CD4-positive, alpha-beta T cell (primary cell): Measurements from ENCODE around the gene PTGES3L. TPM values are rescaled to one million over a fixed set of nuclear protein-coding genes. Genes with fewer than 3 reads are reported as not detected.

Source experiments
- ATAC-seq: fragments of 200-7000 bp; cut with Tn5 transposase; one replicate; pipeline ENCODE4 v1.10.0; 2022; ENCODE audit warnings: mild to moderate bottlenecking; ENCODE audit not compliant: poor library complexity
- CTCF ChIA-PET: fragments of 350-600 bp; sonication (Branson Sonifier 250); formaldehyde crosslinking; loops from one replicate; lab custom pipeline; 2021; ENCODE audit warnings: antibody characterized with exemption, inconsistent platforms; lab: Charles Lee
- POLR2A ChIA-PET: fragments of 350-600 bp; sonication (Branson Sonifier 250); formaldehyde crosslinking; loops from one replicate; lab custom pipeline; 2021; ENCODE audit warnings: antibody characterized with exemption, inconsistent platforms; lab: Charles Lee
- DNase-seq, 14 experiments: peaks; one replicate each; pipeline ENCODE4 v3.0.0-alpha.2; 2013 to 2020; ENCODE audit warnings: mixed read lengths in 2 of 14
- H3K27ac ChIP-seq, 2 donors: one replicate each; pipeline versions ENCODE4 v1.5.1 to v1.7.0; 2013; ENCODE audit warnings: low read length in 2 of 2, low read depth in 1 of 2, mild to moderate bottlenecking in 1 of 2
- H3K27me3 ChIP-seq, 2 experiments: 1 replicate in 1 of 2; 2 replicates in 1 of 2; pipeline versions ENCODE4 v1.6.1 to v1.7.0; 2013; ENCODE audit warnings: low read length in 2 of 2, control low read depth in 1 of 2, mild to moderate bottlenecking in 1 of 2, moderate library complexity in 1 of 2; ENCODE audit not compliant: insufficient read depth in 2 of 2, control insufficient read depth in 1 of 2
- H3K36me3 ChIP-seq: one replicate; pipeline ENCODE4 v1.6.1; 2013; ENCODE audit warnings: low read length, control low read depth; ENCODE audit not compliant: insufficient read depth
- H3K4me1 ChIP-seq: one replicate; pipeline ENCODE4 v1.6.1; 2013; ENCODE audit warnings: low read length, control low read depth; ENCODE audit not compliant: insufficient read depth
- H3K4me3 ChIP-seq: one replicate; pipeline ENCODE4 v1.5.1; 2013; ENCODE audit warnings: mild to moderate bottlenecking, low read length, moderate library complexity
- H3K9me3 ChIP-seq, 2 experiments: 1 replicate in 1 of 2; 2 replicates in 1 of 2; pipeline versions ENCODE4 v1.6.1 to v1.7.0; 2013; ENCODE audit warnings: low read length in 2 of 2, mild to moderate bottlenecking in 2 of 2, control low read depth in 1 of 2, moderate library complexity in 1 of 2; ENCODE audit not compliant: control insufficient read depth in 1 of 2, insufficient read depth in 1 of 2
- H3K27ac Mint-ChIP-seq: one replicate; pipeline ENCODE4 v1.8.0; 2020; ENCODE audit warnings: mixed read lengths
- H3K27me3 Mint-ChIP-seq: one replicate; pipeline ENCODE4 v1.8.0; 2021; ENCODE audit warnings: mixed read lengths
- H3K36me3 Mint-ChIP-seq: one replicate; pipeline ENCODE4 v1.8.0; 2021; ENCODE audit warnings: low read depth, mixed read lengths
- H3K4me1 Mint-ChIP-seq: one replicate; pipeline ENCODE4 v1.8.0; 2021; ENCODE audit warnings: low read depth, mixed read lengths
- H3K4me3 Mint-ChIP-seq: one replicate; pipeline ENCODE4 v1.8.0; 2020; ENCODE audit warnings: mild to moderate bottlenecking, mixed read lengths
- H3K9me3 Mint-ChIP-seq: one replicate; pipeline ENCODE4 v1.8.0; 2020; ENCODE audit warnings: mixed read lengths
- CTCF ChIP-seq: fragments of 200-600 bp; IDR thresholded peaks from one replicate; pipeline ENCODE4 v1.8.0; 2022; ENCODE audit warnings: antibody characterized with exemption, mild to moderate bottlenecking
- intact Hi-C, 2 experiments: fragments of 100-400 bp; cut with DNase I in 1 of 2; cut with micrococcal nuclease in 1 of 2; formaldehyde crosslinking; loops; one replicate each; pipeline versions ENCODE4 v1.15.1 to v1.9.0; 2023 to 2025; cut with DNase I, micrococcal nuclease
- total RNA-seq, 174 experiments: library from RNA in 2 of 174; stranded (reverse) in 2 of 174; gene quantifications; one replicate each; pipeline ENCODE4 v1.2.3 and lab custom pipeline; 2021 to 2026

Gene PTGES3L
- total RNA-seq, 2 experiments from 2014 or later = 0.20 TPM; not detected in 1

- POLR2A ChIA-PET = no interaction called here
- H3K27ac Mint-ChIP-seq = no peak overlapping the region
- CTCF ChIA-PET = no interaction called here
Observed at GRCh38 chr17:42967925-42968324, 12.0 kb downstream of the PTGES3L start.

GRCh38 chr17:42964161-42964932 lies 15.5 kb downstream of the PTGES3L start, which contains the start of gene AARSD1:
Gene AARSD1 (minus strand): TSS chr17:42964454. CDS start chr17:42964440, 14 bp downstream.
- H3K27ac ChIP-seq = peak within 1 kb of the TSS; percentile 38 to 54
- no peaks in the 10 kb centered on the region for H3K27me3 ChIP-seq
- ATAC-seq = peak; percentile 98
- no peaks in the 10 kb centered on the region for H3K9me3 ChIP-seq
- no peak for TF ChIP-seq CTCF
- ChIA-PET CTCF (interaction anchor here (0.8 to 1.0 kb wide), 2 partner anchors 16 to 34 kb away, joined by 3 to 9 read pairs; partner anchors contain the start of genes RPL27 and RUNDC1), POLR2A (interaction anchor here (1.0 to 1.8 kb wide), 4 partner anchors 34 to 404 kb away, joined by 3 to 10 read pairs (median 4); partner anchors contain the start of genes BECN1 and RPL27)
- H3K4me3 Mint-ChIP-seq = peak within 1 kb of the TSS; percentile 86
- DNase-seq = peak; percentile 82 to 96 (median 86)
- H3K4me1 Mint-ChIP-seq = peaks cover 14% of the 10 kb centered on the region
- H3K27ac Mint-ChIP-seq = peak within 1 kb of the TSS; percentile 79
- H3K9me3 Mint-ChIP-seq = no peaks in the 10 kb centered on the region
- peaks cover 20% of the 10 kb centered on the region for H3K4me1 ChIP-seq
- peak within 1 kb of the TSS; percentile 73 for H3K4me3 ChIP-seq
- peaks cover 29% of the 10 kb centered on the region for H3K36me3 ChIP-seq
- intact Hi-C loops = loop anchor here in 1 of 2 experiments (1.0 to 2.0 kb wide), 2 partner anchors 17 to 32 kb away; no protein-coding TSS in a partner anchor
- peaks cover 42% of the 10 kb centered on the region for H3K36me3 Mint-ChIP-seq
- H3K27me3 Mint-ChIP-seq = no peaks in the 10 kb centered on the region

More at GRCh38 chr17:42967925-42968324, 12.0 kb downstream of the PTGES3L start:
- H3K4me1 ChIP-seq = peaks cover 16% of the 10 kb centered on the region
- DNase-seq = no peak
- no peaks in the 10 kb centered on the region for H3K36me3 ChIP-seq
- H3K4me1 Mint-ChIP-seq = peaks cover 14% of the 10 kb centered on the region
- H3K4me3 Mint-ChIP-seq = no peak overlapping the region
- no peaks in the 10 kb centered on the region for H3K27me3 Mint-ChIP-seq
- H3K27ac ChIP-seq = no peak overlapping the region
- H3K9me3 Mint-ChIP-seq = no peaks in the 10 kb centered on the region
- H3K36me3 Mint-ChIP-seq = peaks cover 12% of the 10 kb centered on the region
- no peak for TF ChIP-seq CTCF
- intact Hi-C loops = no loop called here
- no peaks in the 10 kb centered on the region for H3K9me3 ChIP-seq
- no peak overlapping the region for H3K4me3 ChIP-seq
- no peaks in the 10 kb centered on the region for H3K27me3 ChIP-seq
- no peak for ATAC-seq

- Mint-ChIP-seq H3K27me3 (no peaks in the 10 kb centered on the region), H3K27ac (no peak overlapping the region), H3K9me3 (no peaks in the 10 kb centered on the region), H3K4me3 (no peak overlapping the region), H3K4me1 (no peaks in the 10 kb centered on the region), H3K36me3 (peaks cover 84% of the 10 kb centered on the region)
- H3K27ac ChIP-seq = no peak overlapping the region
- intact Hi-C loops = no loop called here
- ChIA-PET POLR2A (no interaction called here), CTCF (no interaction called here)
- no peaks in the 10 kb centered on the region for H3K4me1 ChIP-seq
- no peak for TF ChIP-seq CTCF
- peaks cover 65% of the 10 kb centered on the region for H3K36me3 ChIP-seq
- DNase-seq = no peak
- no peaks in the 10 kb centered on the region for H3K9me3 ChIP-seq
- H3K27me3 ChIP-seq = no peaks in the 10 kb centered on the region
- no peak for ATAC-seq
- no peak overlapping the region for H3K4me3 ChIP-seq
Observed at GRCh38 chr17:42953669-42954068, 26.2 kb downstream of the PTGES3L start.
